HepG2 (cell line): ENCODE measurements around the gene ADSS1. TPM values are rescaled to one million over a fixed set of nuclear protein-coding genes. Genes with fewer than 3 reads are reported as not detected.

Source experiments
- ATAD3A ChIP-seq: sonication (generic); formaldehyde crosslinking; IDR thresholded peaks from 2 replicates; pipeline ENCODE4 v1.4.0; 2020; ENCODE audit warnings: missing genetic modification reagents
- FOXM1 ChIP-seq: sonication (generic); formaldehyde crosslinking; IDR thresholded peaks from 2 replicates; pipeline ENCODE4 v1.5.0; 2020; ENCODE audit warnings: missing genetic modification reagents
- GABPB1 ChIP-seq: IDR thresholded peaks from 2 replicates; pipeline ENCODE4 v1.6.1; 2016; ENCODE audit warnings: mild to moderate bottlenecking, missing genetic modification reagents, moderate library complexity, missing compliant biosample characterization
- GLMP ChIP-seq: sonication (generic); formaldehyde crosslinking; IDR thresholded peaks from 2 replicates; pipeline ENCODE4 v1.9.0; 2021; ENCODE audit warnings: missing genetic modification reagents, mild to moderate bottlenecking, borderline replicate concordance
- HOXA7 ChIP-seq: sonication (generic); formaldehyde crosslinking; IDR thresholded peaks from 2 replicates; pipeline ENCODE4 v1.8.1; 2022; ENCODE audit warnings: mild to moderate bottlenecking, missing genetic modification reagents, moderate library complexity
- IKZF4 ChIP-seq: sonication (generic); formaldehyde crosslinking; IDR thresholded peaks from 2 replicates; pipeline ENCODE4 v1.5.1; 2020; ENCODE audit warnings: borderline replicate concordance, mild to moderate bottlenecking, low read depth, missing genetic modification reagents; ENCODE audit errors: not compliant biosample characterization
- MAF1 ChIP-seq: sonication (generic); formaldehyde crosslinking; IDR thresholded peaks from 2 replicates; pipeline ENCODE4 v1.5.0; 2020; ENCODE audit warnings: missing genetic modification reagents, borderline replicate concordance
- MBD4 ChIP-seq: IDR thresholded peaks from 2 replicates; pipeline ENCODE4 v1.6.1; 2012; ENCODE audit warnings: low read length, inconsistent platforms, borderline replicate concordance
- MLX ChIP-seq: IDR thresholded peaks from 2 replicates; pipeline ENCODE4 v1.6.1; 2016
- PHF8 ChIP-seq: sonication (generic); formaldehyde crosslinking; IDR thresholded peaks from 2 replicates; pipeline ENCODE4 v1.5.0; 2020; ENCODE audit warnings: missing genetic modification reagents
- POLR2G ChIP-seq: fragments of 200-400 bp; formaldehyde crosslinking; IDR thresholded peaks from 2 replicates; pipeline ENCODE4 v1.6.1; 2018; ENCODE audit warnings: mild to moderate bottlenecking, low read depth, low read length, moderate library complexity
- RELA ChIP-seq: sonication (generic); formaldehyde crosslinking; IDR thresholded peaks from 2 replicates; pipeline ENCODE4 v1.4.0; 2020; ENCODE audit warnings: missing genetic modification reagents
- RXRB ChIP-seq: IDR thresholded peaks from 2 replicates; pipeline ENCODE4 v1.6.1; 2016; ENCODE audit warnings: borderline replicate concordance, missing genetic modification reagents, missing compliant biosample characterization
- SALL1 ChIP-seq: sonication (generic); formaldehyde crosslinking; IDR thresholded peaks from 2 replicates; pipeline ENCODE4 v1.8.0; 2022; ENCODE audit warnings: mild to moderate bottlenecking, missing genetic modification reagents
- SATB2 ChIP-seq: sonication (generic); formaldehyde crosslinking; IDR thresholded peaks from 2 replicates; pipeline ENCODE4 v1.5.0; 2020; ENCODE audit warnings: missing genetic modification reagents
- SOX5 ChIP-seq: IDR thresholded peaks from 2 replicates; pipeline ENCODE4 v1.6.1; 2016; ENCODE audit warnings: borderline replicate concordance
- SP140L ChIP-seq: sonication (generic); formaldehyde crosslinking; IDR thresholded peaks from 2 replicates; pipeline ENCODE4 v1.4.0; 2020; ENCODE audit warnings: missing genetic modification reagents, borderline replicate concordance
- TP53 ChIP-seq: sonication (generic); formaldehyde crosslinking; conservative IDR thresholded peaks from 2 replicates; pipeline ENCODE4 v1.4.0; 2020; ENCODE audit warnings: missing genetic modification reagents
- WIZ ChIP-seq: sonication (generic); formaldehyde crosslinking; IDR thresholded peaks from 2 replicates; pipeline ENCODE4 v1.5.1; 2020; ENCODE audit warnings: mild to moderate bottlenecking, missing genetic modification reagents
- YY1 ChIP-seq: IDR thresholded peaks from 2 replicates; pipeline ENCODE4 v1.6.1; 2011; ENCODE audit warnings: low read length, low read depth, moderate library complexity, mild to moderate bottlenecking; ENCODE audit not compliant: insufficient read depth, insufficient replicate concordance
- ZMAT3 ChIP-seq: sonication (generic); formaldehyde crosslinking; conservative IDR thresholded peaks from 2 replicates; pipeline ENCODE4 v1.7.0; 2021; ENCODE audit warnings: missing genetic modification reagents
- ZNF10 ChIP-seq: sonication (generic); formaldehyde crosslinking; IDR thresholded peaks from 2 replicates; pipeline ENCODE4 v1.4.0; 2020; ENCODE audit warnings: mild to moderate bottlenecking, low read depth, missing genetic modification reagents, borderline replicate concordance
- ZNF260 ChIP-seq: sonication (generic); formaldehyde crosslinking; IDR thresholded peaks from 2 replicates; pipeline ENCODE4 v1.4.0; 2020; ENCODE audit warnings: missing genetic modification reagents, low read depth, mild to moderate bottlenecking, borderline replicate concordance
- ZNF503 ChIP-seq: sonication (generic); formaldehyde crosslinking; IDR thresholded peaks from 2 replicates; pipeline ENCODE4 v1.4.0; 2020; ENCODE audit warnings: missing genetic modification reagents
- ZNF652 ChIP-seq: IDR thresholded peaks from 2 replicates; pipeline ENCODE4 v1.6.1; 2016; ENCODE audit warnings: low read depth, borderline replicate concordance
- ZNF704 ChIP-seq: sonication (generic); formaldehyde crosslinking; IDR thresholded peaks from 2 replicates; pipeline ENCODE4 v1.8.1; 2023; ENCODE audit warnings: mild to moderate bottlenecking, inconsistent platforms, moderate library complexity, missing genetic modification reagents, borderline replicate concordance
- ZNF792 ChIP-seq: IDR thresholded peaks from 2 replicates; pipeline ENCODE4 v1.6.1; 2016
- polyA plus RNA-seq, 8 experiments: library from polyadenylated mRNA; depleted of rRNA in 3 of 8; stranded (reverse) in 7 of 8; unstranded in 1 of 8; fragments of >200 nt; fragmentation: Illumina TruSeq in 4 of 8; extraction: Trizol in 4 of 8; gene quantifications; 2 replicates each; pipeline versions ENCODE4 v1.2.1 to v1.2.3, GENCODE V29; 2011 to 2016; ENCODE audit warnings: low read depth in 4 of 8, missing spikeins in 1 of 8, mixed read lengths in 1 of 8; ENCODE audit not compliant: insufficient read depth in 1 of 8
- total RNA-seq, 5 experiments: library from RNA; depleted of rRNA; stranded (reverse); fragments of >200 nt; fragmentation: Illumina TruSeq; extraction: Trizol; gene quantifications; 2 replicates each; pipeline ENCODE4 v1.2.3, GENCODE V29; 2016; ENCODE audit warnings: low read depth in 1 of 5

Gene ADSS1
- total and polyA plus RNA-seq, 2 of the 13 experiments (the other 11 are each of a cell fraction or from before 2014, with no cell fraction given): 1.0 to 36.7 TPM

- TF ChIP-seq GABPB1 (CRISPR knock-in tag) (peak; percentile 89), RELA (CRISPR knock-in tag) (no peak), RXRB (CRISPR knock-in tag) (peak; percentile 8; the same call in 1 of the 2 replicates), ZMAT3 (CRISPR knock-in tag) (no peak; the same call in 1 of the 2 replicates), IKZF4 (CRISPR knock-in tag) (peak; percentile 86), HOXA7 (CRISPR knock-in tag) (peak; percentile 78; the same call in 1 of the 2 replicates), ZNF792 (CRISPR knock-in tag) (peak; percentile 11; the same call in 1 of the 2 replicates), TP53 (CRISPR knock-in tag) (no peak), PHF8 (peak; percentile 98), ZNF652 (no peak), SALL1 (CRISPR knock-in tag) (peak; percentile 63), MAF1 (CRISPR knock-in tag) (no peak), ZNF503 (CRISPR knock-in tag) (peak; percentile 43), ZNF10 (no peak), SATB2 (no peak; the same call in 1 of the 2 replicates), FOXM1 (CRISPR knock-in tag) (no peak), ZNF260 (CRISPR knock-in tag) (no peak), POLR2G (peak; percentile 77), ATAD3A (CRISPR knock-in tag) (no peak), SP140L (CRISPR knock-in tag) (no peak), MLX (CRISPR knock-in tag) (no peak), SOX5 (CRISPR knock-in tag) (peak; percentile 16), MBD4 (no peak), GLMP (peak; percentile 54; the same call in 1 of the 2 replicates), WIZ (CRISPR knock-in tag) (peak; percentile 58), YY1 (peak; percentile 86), ZNF704 (CRISPR knock-in tag) (no peak; the same call in 1 of the 2 replicates)
Measured at GRCh38 chr14:104752735-104753527, 28.9 kb downstream of the ADSS1 start, which contains the start of gene SIVA1 (continued).
